ENCODE measurements around the gene SERTM2.
"Not testable (repeated sequence)": the region's sequence is repeated elsewhere in the genome, so short reads cannot be mapped to it uniquely, and the experiment has no call there.

Gene SERTM2
- long read RNA-seq, donor 1: 0 reads
- long read RNA-seq, donor 2: 0 reads
- long read RNA-seq, donor 3: 0 reads
- long read RNA-seq, donor 4: 0 reads
- long read RNA-seq, donor 5: 0 reads
- long read RNA-seq, donor 6: 0 reads
- long read RNA-seq, donor 7: 0 reads
- long read RNA-seq, donor 8: 0 reads

- no peak for DNase-seq
Observed at GRCh38 chrX:111511477-111511876, at the start of gene SERTM2. TSS of gene SERTM2 (plus strand) at chrX:111511645. CDS start at chrX:111518858, 7,213 bp downstream.

DNA sequence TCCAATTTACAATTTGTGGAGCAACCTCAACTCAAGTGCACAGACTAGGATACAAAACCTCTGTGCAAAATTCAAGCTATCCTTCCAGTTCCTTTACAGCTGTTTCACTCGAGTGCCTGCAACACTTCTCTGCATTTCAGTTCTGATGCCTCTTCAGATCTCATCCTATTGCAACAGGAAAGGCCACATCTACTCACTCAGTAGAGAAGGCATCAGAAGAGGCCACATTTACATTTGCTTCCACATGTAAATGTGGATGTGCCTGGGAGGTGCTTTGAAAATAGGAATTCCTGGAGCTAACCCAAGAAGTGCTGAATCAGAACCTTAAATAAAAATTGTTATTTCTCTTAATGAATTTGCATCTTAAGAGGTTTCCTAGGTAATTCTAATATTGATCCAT is 45.8 kb upstream of the SERTM2 start:
- no peak for DNase-seq

GRCh38 chrX:111467896-111468295 is 43.5 kb upstream of the SERTM2 start:
- no peak for DNase-seq

DNA sequence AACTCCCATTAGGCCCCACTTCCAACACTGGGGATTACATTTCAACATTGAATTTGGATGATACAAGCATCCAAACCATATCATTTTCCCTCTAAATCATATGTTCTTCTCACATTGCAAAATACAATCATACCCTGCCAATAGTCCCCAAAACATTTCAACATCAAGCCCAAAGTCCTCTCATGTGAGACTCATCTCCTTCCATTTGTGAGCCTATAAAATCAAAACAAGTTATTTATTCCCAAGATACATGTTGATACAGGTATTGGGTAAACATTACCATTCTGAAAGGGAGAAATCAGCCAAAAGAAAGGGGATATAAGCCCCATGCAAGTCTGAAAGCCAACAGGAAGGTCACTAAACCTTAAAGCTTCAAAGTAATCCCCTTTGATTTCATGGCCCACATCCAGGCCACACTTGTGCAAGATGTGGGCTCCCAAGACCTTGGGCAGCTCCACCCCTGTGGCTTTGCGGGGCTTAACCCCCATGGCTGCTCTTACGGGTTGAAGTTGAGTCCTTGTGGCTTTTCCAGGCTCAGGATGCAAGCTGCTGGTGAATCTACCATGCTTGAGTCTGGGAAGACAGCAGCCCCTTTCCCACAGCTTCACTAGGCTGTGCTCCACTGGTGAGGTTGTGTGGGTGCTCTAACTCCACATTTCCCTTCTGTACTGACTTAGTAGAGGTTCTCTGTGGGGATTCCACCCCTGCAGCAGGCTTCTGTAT is 40.6 kb upstream of the SERTM2 start:
- DNase-seq: no peak

- DNase-seq: no peak
Observed at GRCh38 chrX:111481896-111482295, 29.5 kb upstream of the SERTM2 start.

DNA sequence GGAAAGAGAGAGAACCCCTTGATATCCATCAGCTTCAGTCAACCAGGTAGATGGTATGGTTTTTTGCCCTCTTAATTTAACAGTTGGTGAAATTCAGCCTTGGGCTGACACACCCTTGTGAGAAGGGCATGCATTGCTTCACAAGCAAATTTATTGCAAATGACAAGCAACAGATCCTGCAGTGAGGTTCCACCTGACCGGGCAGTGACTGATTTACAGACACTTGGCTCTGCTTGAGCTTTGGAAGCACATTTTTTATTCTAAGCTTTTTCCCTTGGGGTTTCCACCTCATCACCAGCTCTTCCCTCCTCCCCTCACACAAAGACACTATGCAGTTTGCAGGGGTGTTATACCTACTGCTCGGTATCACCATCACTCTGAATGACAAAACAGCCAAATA is 28.3 kb upstream of the SERTM2 start:
- no peak for DNase-seq

DNA sequence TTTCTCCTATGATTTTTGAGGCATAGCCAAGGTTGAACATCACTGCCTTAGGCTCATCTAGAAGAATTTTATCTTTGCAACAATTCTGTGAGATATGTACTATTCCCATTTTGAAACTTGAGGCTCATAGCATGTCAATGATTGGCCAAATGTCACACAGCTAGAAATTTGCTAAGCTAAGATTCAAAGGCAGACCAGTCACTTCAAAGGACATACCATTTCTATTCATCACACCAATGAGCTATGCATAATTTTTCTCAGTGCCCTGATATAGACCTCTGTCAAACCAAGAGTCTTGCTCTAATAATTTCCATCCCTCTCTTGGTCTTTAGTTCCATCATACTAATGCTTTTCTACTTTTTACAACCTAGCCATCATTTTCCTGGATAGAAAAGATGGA is 27.6 kb upstream of the SERTM2 start:
- DNase-seq: no peak

- no peak for DNase-seq
Observed at GRCh38 chrX:111490688-111491087, 20.8 kb upstream of the SERTM2 start.

DNA sequence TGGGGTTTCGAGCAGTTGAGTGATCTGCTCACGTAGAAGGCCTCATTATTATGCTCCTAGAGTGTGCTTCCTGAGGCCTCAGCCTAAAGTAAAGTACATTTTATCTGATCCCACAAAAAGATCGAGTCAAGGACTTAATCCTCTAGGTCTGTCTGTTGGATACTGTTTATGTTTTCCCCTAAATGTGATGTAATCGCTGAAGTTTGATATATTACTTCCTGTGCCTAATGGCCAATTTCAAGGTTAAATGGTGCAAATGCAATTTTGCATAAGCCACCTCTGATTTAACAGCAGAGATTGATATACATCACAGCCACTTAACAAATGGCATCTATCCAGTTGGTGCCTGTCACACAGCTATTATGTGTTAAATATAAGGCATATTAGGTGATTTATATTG is 19.4 kb upstream of the SERTM2 start:
- no peak for DNase-seq

DNA sequence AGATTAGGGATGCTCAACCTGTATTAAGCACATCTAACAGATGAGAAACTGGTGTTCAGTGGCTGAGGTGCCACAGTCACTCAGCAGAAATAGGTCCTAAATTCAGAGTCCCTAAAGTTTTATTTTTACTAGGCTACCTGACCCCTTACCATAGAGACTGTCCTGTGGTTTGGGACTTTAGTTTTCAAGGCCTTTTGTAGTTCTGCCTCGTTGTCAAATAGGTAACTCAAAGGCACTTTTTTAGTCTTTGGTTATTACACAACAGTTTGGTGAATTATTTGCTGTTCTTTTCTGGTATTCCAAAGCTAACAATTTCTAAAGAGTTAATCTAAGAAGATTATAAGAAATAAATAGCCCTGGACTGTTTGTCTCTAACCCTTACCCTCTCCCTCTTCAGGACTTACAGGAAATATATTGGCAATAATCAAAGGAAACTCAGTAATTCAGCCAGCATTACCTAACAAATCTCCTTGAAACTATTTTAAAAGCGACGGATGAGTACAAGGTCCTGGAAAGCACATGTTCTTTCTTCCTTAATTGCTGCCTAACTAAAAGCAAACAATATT is 12.8 kb upstream of the SERTM2 start:
- DNase-seq: no peak

GRCh38 chrX:111503485-111503993 is 7.9 kb upstream of the SERTM2 start:
- no peak for DNase-seq

GRCh38 chrX:111504941-111505340 is 6.5 kb upstream of the SERTM2 start:
- DNase-seq: no peak

DNA sequence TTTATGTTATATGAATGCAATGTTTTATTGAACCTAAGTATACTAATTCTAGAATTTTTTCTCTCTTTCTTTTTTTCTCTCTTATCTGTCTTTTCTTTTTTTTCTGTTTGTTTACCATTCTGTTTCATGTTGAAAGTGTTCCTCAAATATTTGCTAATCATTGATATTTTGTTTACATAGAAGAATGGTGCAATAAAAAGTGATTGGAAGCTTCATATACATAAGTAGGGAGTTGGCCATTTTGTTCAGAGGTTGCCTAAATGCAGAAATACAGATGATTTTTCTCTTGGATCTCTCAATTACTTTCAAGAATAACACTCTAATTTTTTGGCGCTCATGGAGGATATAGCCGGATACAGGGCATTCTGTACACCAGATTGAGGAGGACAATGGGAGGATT is 5.7 kb upstream of the SERTM2 start:
- DNase-seq: no peak

DNA sequence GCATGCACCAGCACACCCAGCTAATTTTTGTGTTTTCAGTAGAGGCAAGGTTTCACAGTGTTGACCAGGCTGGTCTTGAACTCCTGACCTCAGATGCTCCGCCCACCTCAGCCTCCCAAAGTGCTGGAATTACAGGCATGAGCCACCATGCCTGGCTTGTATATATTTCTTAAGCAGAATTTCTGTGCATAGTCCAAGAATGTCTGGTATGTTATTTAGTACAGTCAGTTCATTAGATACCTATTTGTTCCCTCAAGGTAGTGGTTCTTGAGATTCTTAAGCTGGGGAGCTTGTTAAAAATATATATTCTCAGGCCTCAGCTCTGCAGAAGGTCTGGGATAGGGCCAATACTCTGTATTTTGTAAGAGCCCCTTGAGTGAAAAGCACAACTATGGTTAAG is 4.6 kb upstream of the SERTM2 start:
- DNase-seq: no peak

DNA sequence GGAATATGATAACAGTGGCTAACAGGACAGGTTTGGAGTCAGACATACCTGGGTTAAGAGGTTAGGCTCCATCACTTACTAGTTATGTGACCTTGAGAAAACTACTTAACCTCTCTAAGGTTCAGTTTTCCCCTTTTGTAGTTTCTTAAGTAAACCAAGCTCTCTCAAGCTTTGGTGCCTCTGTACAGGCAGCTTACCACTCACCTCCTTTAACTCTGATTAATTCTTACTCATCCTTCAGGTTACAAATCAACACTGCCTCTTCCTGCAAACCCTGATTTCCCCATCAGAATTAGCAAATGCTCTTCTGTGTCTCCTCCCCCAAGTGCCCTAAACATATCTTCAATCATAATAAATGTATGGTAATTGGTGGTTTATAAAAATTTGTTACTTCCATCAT is 3.5 kb upstream of the SERTM2 start:
- no peak for DNase-seq

DNA sequence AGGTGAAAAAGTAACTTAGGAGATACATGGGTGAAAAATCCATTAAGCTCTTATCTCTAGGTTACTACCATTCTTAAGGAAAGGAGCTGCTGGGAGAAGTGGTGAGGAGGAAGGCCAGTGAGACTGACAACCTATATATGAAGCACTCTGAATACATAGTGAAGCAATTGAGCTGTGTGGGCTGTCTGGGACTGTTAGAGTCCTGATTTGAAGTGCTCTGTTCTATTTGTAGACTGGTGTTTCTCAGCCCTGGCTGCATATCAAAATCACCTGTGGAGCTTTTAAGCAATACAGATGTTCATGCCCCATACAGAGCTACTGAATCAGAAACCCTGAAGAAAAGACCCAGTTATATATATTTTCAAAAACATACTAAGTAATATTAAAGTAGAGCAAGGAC is 3.9 kb downstream of the SERTM2 start:
- DNase-seq: no peak

DNA sequence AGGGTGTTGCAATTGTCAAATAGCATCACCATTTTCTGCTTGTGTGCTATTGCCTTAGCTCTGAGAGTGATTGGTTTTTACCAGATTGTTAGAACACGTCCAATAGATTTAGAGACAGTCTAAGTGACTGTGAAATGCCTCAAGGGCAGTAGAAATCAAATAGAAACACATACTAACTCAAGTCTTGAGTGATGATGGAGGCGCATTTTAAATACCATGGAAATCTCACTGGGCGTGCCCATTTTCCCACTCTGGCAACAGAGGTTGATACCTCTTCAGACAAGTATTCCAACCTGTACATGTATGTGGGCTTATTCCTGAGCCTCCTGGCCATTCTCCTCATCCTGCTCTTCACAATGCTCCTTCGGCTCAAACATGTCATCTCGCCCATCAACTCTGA is 7.2 kb downstream of the SERTM2 start:
- no peak for DNase-seq

GRCh38 chrX:111519215-111519614 is 7.8 kb downstream of the SERTM2 start:
- peak; percentile 14 for DNase-seq

GRCh38 chrX:111520506-111520905 is 9.1 kb downstream of the SERTM2 start:
- no peak for DNase-seq

DNA sequence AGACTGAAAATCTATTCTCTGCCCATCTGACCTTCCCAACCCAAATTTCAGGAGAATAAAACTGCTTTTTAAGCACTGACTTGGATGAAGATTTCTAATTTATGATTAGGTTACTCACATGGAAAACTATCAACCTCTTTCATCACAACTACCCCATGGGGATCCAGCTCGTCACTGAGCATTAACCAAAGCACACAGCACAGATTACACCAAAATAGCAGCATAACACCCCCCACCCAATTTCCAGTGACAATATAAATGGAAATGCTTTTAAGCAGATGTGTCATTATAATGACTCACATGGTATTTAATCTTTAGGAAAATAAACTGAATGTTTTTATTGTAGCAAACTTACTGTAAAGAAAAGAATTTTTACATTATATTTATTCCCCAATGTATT is 9.7 kb downstream of the SERTM2 start:
- no peak for DNase-seq

- no peak for DNase-seq
Observed at GRCh38 chrX:111543212-111543741, 31.8 kb downstream of the SERTM2 start.

DNA sequence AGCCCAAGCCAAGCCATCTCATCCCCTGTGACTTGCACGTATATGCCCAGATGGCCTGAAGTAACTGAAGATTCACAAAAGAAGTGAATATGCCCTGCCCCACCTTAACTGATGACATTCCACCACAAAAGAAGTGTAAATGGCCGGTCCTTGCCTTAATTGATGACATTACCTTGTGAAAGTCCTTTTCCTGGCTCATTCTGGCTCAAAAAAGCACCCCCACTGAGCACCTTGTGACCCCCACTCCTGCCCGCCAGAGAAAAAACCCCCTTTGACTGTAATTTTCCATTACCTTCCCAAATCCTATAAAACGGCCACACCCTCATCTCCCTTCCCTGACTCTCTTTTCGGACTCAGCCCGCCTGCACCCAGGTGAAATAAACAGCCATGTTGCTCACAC is 37.8 kb downstream of the SERTM2 start:
- not testable (repeated sequence) for DNase-seq

GRCh38 chrX:111555406-111555958 is 44.0 kb downstream of the SERTM2 start:
- no peak for DNase-seq

All from right kidney (tissue), 9 donors.